ENCODE results near the gene CLDN16. TPM values are rescaled to one million over a fixed set of nuclear protein-coding genes. Genes with fewer than 3 reads are reported as not detected.

Gene CLDN16
- total RNA-seq, result not detected
- not detected for polyA plus RNA-seq
- long read RNA-seq, donor 1, result 0 reads
- long read RNA-seq, donor 2, result 0 reads
- long read RNA-seq, donor 3, result 0 reads

GRCh38 chr3:190387578-190388213 is at the start of gene CLDN16:
Gene CLDN16 (plus strand): TSS chr3:190388163. CDS start chr3:190388330, 167 bp downstream.
- no peaks in the 10 kb centered on the region for H3K4me1 ChIP-seq
- TF ChIP-seq CTCF (IDR thresholded peaks at IDR 0.05), result no peak
- no peak within 1 kb of the TSS for H3K4me3 ChIP-seq
- H3K9me3 ChIP-seq, result no peaks in the 10 kb centered on the region
- peaks cover 0 to 6% (median 0%) of the 10 kb centered on the region in 7 donors for H3K27me3 ChIP-seq
- DNase-seq (no peak), ATAC-seq (no peak)
- H3K27ac ChIP-seq, result no peak within 1 kb of the TSS
- WGBS, 2 donors, result 82% methylated on average over 12 of the region's 12 CpGs
- intact Hi-C loops (cut with DNase I), result loop anchor here in 2 of 10 donors (10.0 kb wide), 1 partner anchor 163 kb away; no protein-coding TSS in a partner anchor
- no peaks in the 10 kb centered on the region for H3K36me3 ChIP-seq

GRCh38 chr3:190338717-190339116 is 49.2 kb upstream of the CLDN16 start:
- Histone ChIP-seq H3K4me3 (no peak overlapping the region), H3K9me3 (peaks cover 0 to 4% (median 0%) of the 10 kb centered on the region in 11 donors), H3K4me1 (peaks cover 0 to 9% (median 0%) of the 10 kb centered on the region in 9 donors), H3K36me3 (no peaks in the 10 kb centered on the region), H3K27ac (no peak overlapping the region), H3K27me3 (no peaks in the 10 kb centered on the region)
- intact Hi-C loops (cut with DNase I), result no loop called here
- peak in 1 of 2 donors; percentile 9 for DNase-seq
- no peak for TF ChIP-seq CTCF (IDR thresholded peaks at IDR 0.05)
- peak in 3 of 8 donors; percentile 30 to 64 (median 57) for ATAC-seq

- no peak for TF ChIP-seq CTCF (IDR thresholded peaks at IDR 0.05)
- ATAC-seq, result peak in 1 of 8 donors; percentile 47
Observed at GRCh38 chr3:190339130-190339529, 48.8 kb upstream of the CLDN16 start.

GRCh38 chr3:190340071-190340470 is 47.9 kb upstream of the CLDN16 start:
- H3K4me3 ChIP-seq, result no peak overlapping the region
- H3K27ac ChIP-seq, result no peak overlapping the region
- H3K4me1 ChIP-seq, result peaks cover 0 to 15% (median 7%) of the 10 kb centered on the region in 9 donors
- no peak for ATAC-seq
- WGBS, 2 donors, result 71 to 72% methylated on average over 2 of the region's 2 CpGs
- H3K9me3 ChIP-seq, result peaks cover 0 to 4% (median 0%) of the 10 kb centered on the region in 11 donors
- no peaks in the 10 kb centered on the region for H3K27me3 ChIP-seq
- no peak for DNase-seq
- intact Hi-C loops (cut with DNase I), result no loop called here
- H3K36me3 ChIP-seq, result no peaks in the 10 kb centered on the region
- no peak for TF ChIP-seq CTCF (IDR thresholded peaks at IDR 0.05)

More at GRCh38 chr3:190339130-190339529, 48.8 kb upstream of the CLDN16 start:
- Histone ChIP-seq H3K27me3 (no peaks in the 10 kb centered on the region), H3K4me3 (no peak overlapping the region), H3K4me1 (peaks cover 0 to 9% (median 0%) of the 10 kb centered on the region in 9 donors), H3K9me3 (peaks cover 0 to 4% (median 0%) of the 10 kb centered on the region in 11 donors), H3K36me3 (no peaks in the 10 kb centered on the region), H3K27ac (no peak overlapping the region)
- DNase-seq, result no peak
- intact Hi-C loops (cut with DNase I), result no loop called here
